Measurements from ENCODE around the gene FBXO36.
"Not testable (repeated sequence)": the region's sequence is repeated elsewhere in the genome, so short reads cannot be mapped to it uniquely, and the experiment has no call there.

Gene FBXO36

GRCh38 chr2:229910832-229911412 lies 11.4 kb upstream of the FBXO36 start:
- peak in 1 of 5 experiments; percentile 52 for DNase-seq

- no peak for DNase-seq
Observed at GRCh38 chr2:229914171-229914570, 8.1 kb upstream of the FBXO36 start.

GRCh38 chr2:229917793-229918192 lies 4.5 kb upstream of the FBXO36 start:
- DNase-seq: peak in 1 of 5 experiments; percentile 11

- peak in 3 of 5 experiments; percentile 8 to 51 (median 27) for DNase-seq
Observed at GRCh38 chr2:229920011-229920641, 2.2 kb upstream of the FBXO36 start.

- DNase-seq: peak in 4 of 5 experiments; percentile 29 to 86 (median 61)
Observed at GRCh38 chr2:229921101-229921891, 1.0 kb upstream of the FBXO36 start.

GRCh38 chr2:229921892-229922448 lies 333 bp upstream of the FBXO36 start, which contains the start of gene TRIP12:
TRIP12 (minus strand) TSS chr2:229922009; CDS start chr2:229880079, 41,930 bp downstream.
- DNase-seq: peak; percentile 77 to 97 (median 85)

GRCh38 chr2:229924541-229924940 lies 2.2 kb downstream of the FBXO36 start:
- not testable (repeated sequence) for DNase-seq

- DNase-seq: peak in 1 of 5 experiments; percentile 64
Observed at GRCh38 chr2:229925201-229925600, 2.9 kb downstream of the FBXO36 start.

- peak in 1 of 5 experiments; percentile 32 for DNase-seq
Observed at GRCh38 chr2:229927817-229928321, 5.6 kb downstream of the FBXO36 start.

GRCh38 chr2:229930656-229931055 lies 8.4 kb downstream of the FBXO36 start:
- no peak for DNase-seq

- no peak for DNase-seq
Observed at GRCh38 chr2:229931241-229931640, 8.9 kb downstream of the FBXO36 start.

GRCh38 chr2:229937537-229937936 lies 15.2 kb downstream of the FBXO36 start:
- DNase-seq: no peak

- DNase-seq: no peak
Observed at GRCh38 chr2:229942671-229943070, 20.4 kb downstream of the FBXO36 start.

- no peak for DNase-seq
Observed at GRCh38 chr2:229943171-229943570, 20.9 kb downstream of the FBXO36 start.

- no peak for DNase-seq
Observed at GRCh38 chr2:229943770-229944449, 21.6 kb downstream of the FBXO36 start.

- no peak for DNase-seq
Observed at GRCh38 chr2:229945975-229946374, 23.7 kb downstream of the FBXO36 start.

GRCh38 chr2:229947544-229947943 lies 25.2 kb downstream of the FBXO36 start:
- DNase-seq: peak in 1 of 5 experiments; percentile 11

- no peak for DNase-seq
Observed at GRCh38 chr2:229952256-229952835, 30.0 kb downstream of the FBXO36 start.

GRCh38 chr2:229955663-229956062 lies 33.4 kb downstream of the FBXO36 start:
- no peak for DNase-seq

- DNase-seq: no peak
Observed at GRCh38 chr2:229956491-229956890, 34.2 kb downstream of the FBXO36 start.

GRCh38 chr2:229963596-229963995 lies 41.3 kb downstream of the FBXO36 start:
- not testable (repeated sequence) for DNase-seq

- DNase-seq: no peak
Observed at GRCh38 chr2:229969921-229970320, 47.6 kb downstream of the FBXO36 start.
